Right lung (tissue), 5 donors: ENCODE measurements around the gene EGR2. TPM values are rescaled to one million over a fixed set of nuclear protein-coding genes. Genes with fewer than 3 reads are reported as not detected.
A peak's percentile ranks its signal among the peaks of the same experiment; 100 is the strongest.
"Not testable (repeated sequence)": the region's sequence is repeated elsewhere in the genome, so short reads cannot be mapped to it uniquely, and the experiment has no call there.

Experiments
- DNase-seq, 2 donors: peaks; one replicate each; pipeline ENCODE4 v3.0.0-alpha.2; 2013
- polyA plus RNA-seq, 5 donors: library from polyadenylated mRNA; unstranded; fragments of 120-200 nt; gene quantifications; one replicate each; pipeline versions ENCODE4 v1.2.1 to v1.2.3, GENCODE V29; 2013; ENCODE audit warnings: inconsistent platforms in 1 of 5, low replicate concordance in 1 of 5; ENCODE audit not compliant: insufficient read length in 5 of 5, insufficient read depth in 1 of 5

EGR2 gene
- polyA plus RNA-seq, 5 donors: 0.85 to 5.0 (median 3.2) TPM

GRCh38 chr10:62795100-62795499, 21.1 kb downstream of the EGR2 start:
- DNase-seq: peak in 1 of 2 donors; percentile 42

- DNase-seq: no peak
These were observed 21.9 kb downstream of the EGR2 start for GRCh38 chr10:62794306-62794705.

- DNase-seq: no peak
These were observed 23.9 kb downstream of the EGR2 start for GRCh38 chr10:62792261-62792660.

GRCh38 chr10:62790571-62790970, 25.6 kb downstream of the EGR2 start:
- DNase-seq: no peak

GRCh38 chr10:62790019-62790555, 26.1 kb downstream of the EGR2 start:
- DNase-seq: no peak

- DNase-seq: no peak
These were observed 27.2 kb downstream of the EGR2 start for GRCh38 chr10:62788861-62789467.

GRCh38 chr10:62788285-62788684, 27.9 kb downstream of the EGR2 start:
- not testable (repeated sequence) for DNase-seq

- DNase-seq: not testable (repeated sequence)
These were observed 31.6 kb downstream of the EGR2 start for GRCh38 chr10:62784537-62784936.

- no peak for DNase-seq
These were observed 36.5 kb downstream of the EGR2 start for GRCh38 chr10:62779487-62780248.

- DNase-seq: no peak
These were observed 38.0 kb downstream of the EGR2 start for GRCh38 chr10:62778125-62778524.

- DNase-seq: peak; percentile 44 to 55
These were observed 43.8 kb downstream of the EGR2 start for GRCh38 chr10:62772186-62772974.

GRCh38 chr10:62769574-62770242, 46.5 kb downstream of the EGR2 start:
- no peak for DNase-seq

GRCh38 chr10:62766386-62766785, 49.8 kb downstream of the EGR2 start:
- no peak for DNase-seq

- DNase-seq: no peak
These were observed 50.4 kb downstream of the EGR2 start for GRCh38 chr10:62765726-62766125.

GRCh38 chr10:62764011-62764410, 52.2 kb downstream of the EGR2 start:
- no peak for DNase-seq

GRCh38 chr10:62763155-62763554, 53.0 kb downstream of the EGR2 start:
- no peak for DNase-seq

Other genes starting within 250 kb of the EGR2 start
- gene ADO, start 11.6 kb downstream of the EGR2 start, polyA plus RNA-seq: 10 to 100 TPM; 17.8 to 23.9 (median 20.3) TPM